HUES6 (cell line): ENCODE results near the gene ROBO1.
A peak's percentile ranks its signal among the peaks of the same experiment; 100 is the strongest.

Source experiments
- H3K27ac ChIP-seq: 2 replicates; pipeline ENCODE4 v1.7.0; 2013; ENCODE audit warnings: low read depth, mild to moderate bottlenecking, low read length, inconsistent platforms
- H3K27me3 ChIP-seq: 2 replicates; pipeline ENCODE4 v1.6.1; 2013; ENCODE audit warnings: low read length; ENCODE audit not compliant: control insufficient read depth, insufficient read depth
- H3K36me3 ChIP-seq: 2 replicates; pipeline ENCODE4 v1.6.1; 2013; ENCODE audit warnings: low read length; ENCODE audit not compliant: control insufficient read depth, insufficient read depth
- H3K4me1 ChIP-seq: 2 replicates; pipeline ENCODE4 v1.6.1; 2013; ENCODE audit warnings: low read length; ENCODE audit not compliant: control insufficient read depth, insufficient read depth
- H3K4me3 ChIP-seq: 2 replicates; pipeline ENCODE4 v1.5.1; 2013; ENCODE audit warnings: low read depth, low read length
- H3K9ac ChIP-seq: one replicate; pipeline ENCODE4 v1.6.1; 2013; ENCODE audit warnings: mild to moderate bottlenecking, low read length
- H3K9me3 ChIP-seq: 2 replicates; pipeline ENCODE4 v1.6.1; 2013; ENCODE audit warnings: low read depth, low read length; ENCODE audit not compliant: control insufficient read depth, insufficient read depth

Gene ROBO1

DNA sequence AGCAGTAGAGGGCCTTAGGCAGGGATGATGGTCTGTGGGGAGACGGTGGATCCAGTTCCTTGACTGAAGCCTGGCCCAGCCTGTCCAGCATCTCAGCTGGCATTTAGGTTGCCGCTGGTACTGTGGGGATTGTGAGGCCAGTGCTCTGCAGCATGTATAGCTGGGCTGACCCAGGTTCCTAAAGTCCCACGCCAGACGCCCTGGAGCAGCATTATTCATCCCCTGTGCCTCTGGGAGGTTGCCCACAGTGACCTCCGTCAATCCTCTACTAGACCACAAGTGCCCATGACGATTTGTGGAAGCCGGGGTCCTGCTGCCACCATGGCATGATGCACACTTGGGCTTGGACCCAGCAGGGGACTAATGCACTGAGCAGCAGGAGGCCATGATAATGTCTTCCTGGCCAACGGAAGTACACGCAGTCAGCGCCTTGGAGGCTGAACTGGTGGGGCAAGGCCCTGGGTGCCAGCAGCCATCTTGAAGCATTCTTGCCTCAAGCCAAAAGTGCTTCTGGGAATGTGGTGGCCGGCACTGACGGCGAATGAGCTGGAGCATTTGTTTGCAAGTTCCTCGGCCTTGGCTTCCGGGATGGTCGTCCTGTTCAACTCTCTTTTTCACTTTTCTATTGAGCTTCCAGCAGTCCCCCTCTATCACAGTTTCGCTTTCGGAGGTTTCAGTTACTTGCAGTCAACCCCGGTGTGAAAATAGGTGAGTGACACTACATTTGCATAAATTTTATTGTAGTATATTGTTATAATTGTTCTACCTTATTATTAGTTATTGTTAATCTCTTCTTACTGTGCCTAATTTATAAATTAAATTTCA is 949.4 kb downstream of the ROBO1 start:
- H3K4me3 ChIP-seq: no peak overlapping the region
- H3K36me3 ChIP-seq: no peaks in the 10 kb centered on the region
- peaks cover 4% of the 10 kb centered on the region; the same call in 1 of the 2 replicates for H3K9me3 ChIP-seq
- no peaks in the 10 kb centered on the region for H3K4me1 ChIP-seq
- H3K27ac ChIP-seq: no peak overlapping the region
- no peaks in the 10 kb centered on the region for H3K27me3 ChIP-seq
- no peak overlapping the region for H3K9ac ChIP-seq

DNA sequence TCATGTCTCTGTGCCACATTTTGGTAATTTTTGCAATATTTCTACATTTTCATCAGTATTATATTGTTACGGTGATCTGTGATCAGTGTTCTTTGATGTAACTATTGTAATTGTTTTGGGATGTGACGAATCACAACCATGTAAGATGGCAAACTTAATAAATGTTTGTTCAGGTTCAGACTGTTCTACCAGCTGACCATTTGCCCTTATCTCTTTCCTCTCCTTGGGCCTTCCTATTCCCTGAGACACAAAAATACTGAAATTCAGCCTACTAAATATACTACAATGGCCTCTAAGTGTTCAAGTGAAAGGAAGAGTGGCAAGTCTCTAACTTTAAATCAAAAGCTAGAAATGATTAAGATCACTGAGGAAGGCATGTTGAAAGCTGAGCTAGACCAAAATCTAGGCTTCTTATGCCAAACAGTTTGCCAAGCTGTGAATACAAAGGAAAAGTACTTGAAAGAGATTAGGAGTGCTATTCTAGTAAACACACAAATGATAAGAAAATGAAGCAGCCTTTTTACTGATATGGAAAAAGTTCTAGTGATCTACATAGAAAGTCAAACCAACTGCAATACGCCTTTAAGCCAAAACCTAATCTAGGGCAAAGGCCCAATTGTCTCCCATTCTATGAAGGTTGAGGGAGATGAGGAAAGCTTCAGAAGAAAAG is 952.8 kb downstream of the ROBO1 start:
- Histone ChIP-seq H3K4me1 (peaks cover 6% of the 10 kb centered on the region), H3K27ac (no peak overlapping the region), H3K9ac (no peak overlapping the region), H3K4me3 (no peak overlapping the region), H3K9me3 (peaks cover 4% of the 10 kb centered on the region; the same call in 1 of the 2 replicates), H3K27me3 (no peaks in the 10 kb centered on the region), H3K36me3 (no peaks in the 10 kb centered on the region)

DNA sequence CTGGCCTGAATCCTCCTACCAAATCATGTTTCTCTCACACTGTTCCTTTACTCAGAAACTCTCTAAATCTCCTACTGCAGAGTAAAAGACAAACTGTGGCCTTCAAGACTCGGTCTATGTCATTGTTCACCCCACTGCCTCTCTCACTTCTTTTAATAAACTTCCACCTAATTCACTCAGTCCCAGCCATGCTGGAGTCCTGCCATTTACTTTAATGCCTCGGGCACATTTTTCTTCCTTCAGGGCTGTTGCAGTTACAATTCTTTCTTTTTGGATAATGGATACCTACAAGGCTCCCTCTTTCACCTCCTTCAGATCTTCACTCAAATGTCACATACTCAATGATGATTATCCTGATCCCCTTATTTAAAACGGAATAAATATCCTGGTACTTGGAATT is 955.6 kb downstream of the ROBO1 start:
- Histone ChIP-seq H3K27me3 (no peaks in the 10 kb centered on the region), H3K4me1 (peaks cover 6% of the 10 kb centered on the region), H3K27ac (no peak overlapping the region), H3K9me3 (no peaks in the 10 kb centered on the region), H3K4me3 (no peak overlapping the region), H3K36me3 (no peaks in the 10 kb centered on the region), H3K9ac (no peak overlapping the region)

DNA sequence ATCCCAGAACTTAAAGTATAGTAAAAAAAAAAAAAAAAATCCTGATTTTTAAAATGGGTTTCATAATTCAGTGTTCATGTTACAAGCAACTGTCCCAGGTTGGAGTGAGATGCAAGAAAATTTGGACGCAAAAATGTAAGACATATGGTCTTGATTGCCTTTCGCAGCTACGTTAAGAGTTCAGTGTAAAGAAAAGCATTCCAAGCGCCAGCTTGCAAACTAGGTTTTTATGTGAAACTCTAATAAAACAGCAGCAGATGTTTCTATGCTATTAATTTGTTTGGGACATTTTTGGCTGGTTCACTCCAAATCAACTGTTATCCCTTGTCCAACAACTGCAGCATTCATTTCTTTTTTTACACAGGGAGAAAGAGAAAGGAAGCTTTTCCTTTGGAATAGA is 957.8 kb downstream of the ROBO1 start:
- Histone ChIP-seq H3K9me3 (no peaks in the 10 kb centered on the region), H3K9ac (no peak overlapping the region), H3K4me1 (peaks cover 6% of the 10 kb centered on the region), H3K27me3 (no peaks in the 10 kb centered on the region), H3K36me3 (no peaks in the 10 kb centered on the region), H3K4me3 (no peak overlapping the region), H3K27ac (no peak overlapping the region)

DNA sequence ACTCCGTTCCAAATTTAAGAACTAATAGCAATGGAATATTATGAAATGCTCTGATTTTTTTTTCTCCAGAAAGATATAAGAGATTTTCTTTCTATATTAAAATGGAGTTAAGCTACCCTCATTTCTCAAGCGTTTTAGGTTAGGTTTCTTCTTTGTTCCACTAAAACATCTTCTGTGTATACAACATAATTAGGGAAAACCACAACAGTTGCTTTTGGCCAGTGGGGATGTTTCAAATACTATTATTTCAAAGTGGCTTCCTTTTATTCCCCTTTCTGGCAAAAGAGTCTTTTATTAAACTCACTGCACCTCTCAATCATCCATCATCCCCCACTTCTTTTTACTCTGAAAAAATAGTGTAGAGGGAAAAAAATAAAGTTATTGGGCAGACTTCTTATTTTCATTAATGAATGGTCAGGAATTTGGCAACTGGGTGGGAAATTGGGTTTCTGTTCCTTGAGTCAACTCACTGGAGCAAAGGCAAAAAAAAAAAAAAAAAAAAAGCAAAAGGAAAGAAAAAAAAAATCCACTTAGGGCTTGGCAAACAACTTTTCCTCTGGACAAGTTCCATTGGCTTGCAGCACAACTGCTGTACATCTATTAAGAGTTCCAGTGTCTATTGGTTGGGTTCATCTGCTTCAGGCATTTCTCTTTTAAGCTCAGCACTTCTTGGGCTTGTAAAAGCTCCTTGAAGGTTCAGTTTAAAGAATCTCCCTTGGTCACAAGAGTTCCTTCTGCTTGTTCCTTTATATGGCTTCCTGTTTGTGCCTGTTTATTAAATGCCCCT is 963.4 kb downstream of the ROBO1 start:
- Histone ChIP-seq H3K4me3 (no peak overlapping the region), H3K9me3 (no peaks in the 10 kb centered on the region), H3K36me3 (no peaks in the 10 kb centered on the region), H3K4me1 (peaks cover 24% of the 10 kb centered on the region), H3K27ac (no peak overlapping the region; the same call in 1 of the 2 replicates), H3K27me3 (no peaks in the 10 kb centered on the region), H3K9ac (no peak overlapping the region)

DNA sequence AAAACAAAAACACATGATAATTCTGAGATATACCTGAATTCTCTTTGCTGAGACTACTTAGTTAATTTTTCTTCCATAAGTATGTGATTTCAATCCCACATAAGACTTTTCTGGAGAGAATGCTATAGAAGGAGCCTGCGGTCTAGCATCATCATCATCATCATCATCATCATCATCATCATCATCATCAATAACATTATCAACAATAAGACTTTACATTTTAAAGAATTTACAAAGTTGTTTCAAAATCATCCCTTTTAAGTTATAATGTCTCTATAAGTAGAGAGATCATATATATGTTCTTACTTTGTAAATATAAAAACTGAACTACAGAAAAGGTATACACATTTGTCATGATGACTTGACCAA is 965.3 kb downstream of the ROBO1 start:
- Histone ChIP-seq H3K9ac (no peak overlapping the region), H3K36me3 (no peaks in the 10 kb centered on the region), H3K4me1 (peaks cover 24% of the 10 kb centered on the region), H3K4me3 (no peak overlapping the region), H3K27ac (no peak overlapping the region), H3K27me3 (no peaks in the 10 kb centered on the region), H3K9me3 (no peaks in the 10 kb centered on the region)

DNA sequence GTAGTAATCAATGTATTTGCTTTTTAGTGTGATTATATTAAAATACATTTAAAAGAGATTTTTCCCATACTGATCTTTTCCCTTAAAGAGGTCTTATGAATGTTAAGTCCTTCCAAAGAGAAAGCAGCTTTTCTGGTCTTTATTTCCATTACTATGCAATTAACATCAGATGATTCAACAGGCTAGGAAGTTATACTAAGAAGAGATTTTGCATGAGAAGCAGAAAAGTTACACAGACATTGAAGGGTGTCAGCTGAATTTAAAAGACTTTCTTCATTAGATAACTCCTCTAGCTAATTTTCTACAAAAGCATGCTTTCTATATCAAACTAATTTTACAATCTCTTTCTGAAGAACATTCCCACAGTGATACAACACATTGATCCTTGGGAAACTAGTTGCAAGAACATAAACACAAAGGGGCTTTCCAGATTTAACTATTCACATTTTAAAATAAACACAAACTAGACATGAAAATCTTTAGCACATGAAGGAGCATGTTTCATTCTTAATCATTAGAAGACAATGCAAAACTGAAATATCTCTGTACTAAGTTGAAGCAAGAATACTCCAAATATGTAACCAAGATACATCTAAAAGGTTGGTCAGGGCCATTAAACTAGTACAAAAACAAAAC is 965.8 kb downstream of the ROBO1 start:
- H3K9me3 ChIP-seq: no peaks in the 10 kb centered on the region
- no peaks in the 10 kb centered on the region for H3K36me3 ChIP-seq
- no peaks in the 10 kb centered on the region for H3K27me3 ChIP-seq
- no peak overlapping the region for H3K9ac ChIP-seq
- H3K27ac ChIP-seq: peak overlapping the region; percentile 29; the same call in 1 of the 2 replicates
- peaks cover 24% of the 10 kb centered on the region for H3K4me1 ChIP-seq
- no peak overlapping the region for H3K4me3 ChIP-seq

DNA sequence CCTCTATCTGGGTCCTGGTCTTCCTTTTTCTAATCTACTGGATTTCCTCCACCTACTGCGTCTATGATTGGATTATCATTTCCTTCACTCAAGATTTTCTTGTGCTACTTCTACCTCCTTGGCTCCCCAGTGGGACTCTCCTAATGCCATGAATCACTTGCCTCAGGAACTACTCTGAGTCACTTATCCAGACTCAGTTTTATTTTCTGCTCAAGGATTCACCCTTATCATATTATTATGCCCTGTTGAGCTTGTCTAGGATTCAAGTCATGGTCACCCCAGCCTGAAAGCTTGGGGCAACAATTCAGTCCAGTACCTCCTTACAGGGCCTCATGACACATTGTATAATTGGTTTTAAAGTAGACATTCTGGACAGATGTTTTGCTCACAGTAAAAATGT is 968.1 kb downstream of the ROBO1 start:
- no peak overlapping the region for H3K4me3 ChIP-seq
- peaks cover 20% of the 10 kb centered on the region for H3K4me1 ChIP-seq
- H3K9me3 ChIP-seq: no peaks in the 10 kb centered on the region
- H3K27ac ChIP-seq: no peak overlapping the region
- no peaks in the 10 kb centered on the region for H3K27me3 ChIP-seq
- no peaks in the 10 kb centered on the region for H3K36me3 ChIP-seq
- H3K9ac ChIP-seq: no peak overlapping the region

DNA sequence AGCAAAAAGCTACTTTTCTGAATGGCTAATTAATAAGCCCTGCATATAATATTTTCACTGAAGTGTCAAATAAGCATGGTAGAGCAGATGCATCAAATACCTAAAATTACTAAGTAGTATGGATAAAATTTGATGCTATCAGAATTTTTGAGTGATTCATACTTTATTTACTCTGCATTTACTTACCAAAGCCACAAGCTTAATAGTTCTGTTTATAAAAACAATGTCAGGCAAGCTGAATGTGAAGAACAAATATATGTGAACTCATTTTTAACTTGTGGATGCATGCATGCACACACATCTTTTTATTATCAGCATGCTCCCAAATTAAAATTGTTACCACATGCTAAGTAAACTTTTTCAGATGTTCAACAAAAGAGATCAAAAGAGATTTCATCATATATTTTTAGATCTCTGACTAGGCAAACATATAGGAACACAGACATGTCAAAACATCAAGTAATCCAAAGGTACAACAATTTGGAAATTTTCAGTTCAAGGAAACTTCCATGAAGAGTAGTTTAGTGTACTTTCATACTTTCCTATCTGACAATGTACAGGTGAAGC is 969.4 kb downstream of the ROBO1 start:
- Histone ChIP-seq H3K36me3 (no peaks in the 10 kb centered on the region), H3K4me1 (peaks cover 17% of the 10 kb centered on the region), H3K4me3 (no peak overlapping the region), H3K27ac (no peak overlapping the region), H3K27me3 (no peaks in the 10 kb centered on the region), H3K9ac (no peak overlapping the region), H3K9me3 (no peaks in the 10 kb centered on the region)

DNA sequence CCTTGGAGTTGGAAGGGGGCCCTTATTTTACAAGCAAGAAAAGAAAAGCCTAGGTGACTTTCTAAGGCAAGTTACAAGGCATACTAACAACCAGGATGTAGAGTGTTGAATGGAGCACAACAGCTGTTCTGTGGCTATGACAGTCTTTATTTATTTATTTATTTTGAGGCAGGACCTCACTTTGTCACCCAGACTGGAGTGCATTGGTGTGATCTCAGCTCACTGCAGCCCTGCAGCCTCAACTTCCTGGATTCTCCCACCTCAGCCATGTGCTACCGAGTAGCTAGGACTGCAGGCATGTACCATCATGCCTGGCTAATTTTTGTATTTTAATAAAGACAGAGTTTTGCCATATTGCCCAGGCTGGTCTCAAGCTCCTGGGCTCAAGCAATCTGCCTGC is 973.4 kb downstream of the ROBO1 start:
- Histone ChIP-seq H3K27me3 (no peaks in the 10 kb centered on the region), H3K4me1 (peaks cover 8% of the 10 kb centered on the region; the same call in 1 of the 2 replicates), H3K9ac (no peak overlapping the region), H3K27ac (no peak overlapping the region), H3K9me3 (no peaks in the 10 kb centered on the region), H3K4me3 (no peak overlapping the region), H3K36me3 (no peaks in the 10 kb centered on the region)
